K562 (cell line): ENCODE measurements around the gene TFPI.

Experiments used
- BCL6 ChIP-seq: fragments of 250-450 bp; sonication (Bioruptor Pico); IDR thresholded peaks from 2 replicates; pipeline ENCODE4 v1.4.0; 2020
- DACH1 ChIP-seq: fragments of 450-650 bp; IDR thresholded peaks from 2 replicates; pipeline ENCODE4 v1.6.1; 2018; ENCODE audit not compliant: partially characterized antibody
- HSF4 ChIP-seq: fragments of 250-450 bp; sonication (Bioruptor Pico); IDR thresholded peaks from 2 replicates; pipeline ENCODE4 v2.1.2; 2022; ENCODE audit warnings: mild to moderate bottlenecking, moderate library complexity, borderline replicate concordance
- KLF10 ChIP-seq: fragments of 250-450 bp; sonication (Bioruptor Pico); IDR thresholded peaks from 2 replicates; pipeline ENCODE4 v1.6.1; 2021; ENCODE audit warnings: matching md5 sums
- MCM5 ChIP-seq: fragments of 450-650 bp; IDR thresholded peaks from 2 replicates; pipeline ENCODE4 v1.6.1; 2016; ENCODE audit warnings: low read depth
- RAD21 ChIP-seq, 2 experiments: fragments of 250-450 bp in 1 of 2; fragments of 450-650 bp in 1 of 2; sonication (Bioruptor Pico) in 1 of 2; formaldehyde crosslinking in 1 of 2; IDR thresholded peaks in 1 of 2; conservative IDR thresholded peaks in 1 of 2; 2 replicates each; pipeline versions ENCODE4 v1.4.0 to v1.8.0; 2020 to 2022; ENCODE audit warnings: mild to moderate bottlenecking in 2 of 2, moderate library complexity in 1 of 2
- TBP ChIP-seq: optimal IDR thresholded peaks from 2 replicates; pipeline ENCODE3; 2011; ENCODE audit warnings: low read depth, low read length, improper control_type of control experiment
- ZNF75A ChIP-seq: fragments of 450-650 bp; formaldehyde crosslinking; IDR thresholded peaks from 2 replicates; pipeline ENCODE4 v1.4.0; 2020; ENCODE audit warnings: mild to moderate bottlenecking
- TF ChIP-seq, protein P1 (sequence below): sonication (generic); IDR thresholded peaks from 2 replicates; pipeline ENCODE4 v1.6.1; 2016
- TF ChIP-seq, protein P2 (sequence below), 2 experiments: IDR thresholded peaks; 2 replicates each; pipeline ENCODE4 v1.6.1; 2012; ENCODE audit warnings: improper control_type of control experiment in 2 of 2, low read depth in 2 of 2, low read length in 2 of 2, borderline replicate concordance in 1 of 2
- TF ChIP-seq, protein P3 (sequence below), 3 experiments: IDR thresholded peaks in 2 of 3; conservative IDR thresholded peaks in 1 of 3; 2 replicates each; pipeline ENCODE4 v1.5.1; 2011 to 2012; ENCODE audit warnings: low read length in 3 of 3, mild to moderate bottlenecking in 3 of 3, control low read depth in 2 of 3, improper control_type of control experiment in 1 of 3, inconsistent platforms in 1 of 3, low read depth in 1 of 3, mixed read lengths in 1 of 3, moderate library complexity in 1 of 3; ENCODE audit not compliant: insufficient read depth in 2 of 3

DNA sequence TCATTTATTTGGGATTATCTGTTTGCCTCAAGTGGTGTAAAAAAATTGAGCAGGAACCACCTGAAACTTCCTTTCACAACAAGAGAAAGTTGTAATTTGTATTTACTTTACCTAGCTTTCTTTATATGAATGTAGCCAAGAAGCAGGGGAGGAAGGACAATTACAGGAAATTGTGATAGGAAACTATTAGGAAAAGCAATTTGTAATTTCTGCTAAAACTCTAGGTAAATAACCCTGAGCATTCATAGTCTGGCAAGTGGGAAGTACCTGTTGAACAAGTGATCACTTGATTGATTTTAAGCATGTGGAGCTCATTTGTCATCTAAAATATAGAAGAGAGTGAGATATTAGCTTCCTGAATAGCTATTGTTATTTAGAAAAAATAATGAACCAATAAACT is 5.0 kb downstream of the TFPI start:
- TF ChIP-seq, protein P1, sequence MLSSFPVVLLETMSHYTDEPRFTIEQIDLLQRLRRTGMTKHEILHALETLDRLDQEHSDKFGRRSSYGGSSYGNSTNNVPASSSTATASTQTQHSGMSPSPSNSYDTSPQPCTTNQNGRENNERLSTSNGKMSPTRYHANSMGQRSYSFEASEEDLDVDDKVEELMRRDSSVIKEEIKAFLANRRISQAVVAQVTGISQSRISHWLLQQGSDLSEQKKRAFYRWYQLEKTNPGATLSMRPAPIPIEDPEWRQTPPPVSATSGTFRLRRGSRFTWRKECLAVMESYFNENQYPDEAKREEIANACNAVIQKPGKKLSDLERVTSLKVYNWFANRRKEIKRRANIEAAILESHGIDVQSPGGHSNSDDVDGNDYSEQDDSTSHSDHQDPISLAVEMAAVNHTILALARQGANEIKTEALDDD, result no peak
- no peak for TF ChIP-seq KLF10 (CRISPR knock-in tag)
- no peak for TF ChIP-seq BCL6 (CRISPR knock-in tag)
- TF ChIP-seq HSF4, result no peak
- TF ChIP-seq ZNF75A (CRISPR knock-in tag), result no peak
- no peak for TF ChIP-seq RAD21 (CRISPR knock-in tag; conservative IDR thresholded peaks at IDR 0.05 in 1 of 2, IDR thresholded peaks at IDR 0.05 in 1 of 2)
- TF ChIP-seq TBP, result no peak
- TF ChIP-seq MCM5, result no peak
- no peak for TF ChIP-seq DACH1
- TF ChIP-seq, protein P2, sequence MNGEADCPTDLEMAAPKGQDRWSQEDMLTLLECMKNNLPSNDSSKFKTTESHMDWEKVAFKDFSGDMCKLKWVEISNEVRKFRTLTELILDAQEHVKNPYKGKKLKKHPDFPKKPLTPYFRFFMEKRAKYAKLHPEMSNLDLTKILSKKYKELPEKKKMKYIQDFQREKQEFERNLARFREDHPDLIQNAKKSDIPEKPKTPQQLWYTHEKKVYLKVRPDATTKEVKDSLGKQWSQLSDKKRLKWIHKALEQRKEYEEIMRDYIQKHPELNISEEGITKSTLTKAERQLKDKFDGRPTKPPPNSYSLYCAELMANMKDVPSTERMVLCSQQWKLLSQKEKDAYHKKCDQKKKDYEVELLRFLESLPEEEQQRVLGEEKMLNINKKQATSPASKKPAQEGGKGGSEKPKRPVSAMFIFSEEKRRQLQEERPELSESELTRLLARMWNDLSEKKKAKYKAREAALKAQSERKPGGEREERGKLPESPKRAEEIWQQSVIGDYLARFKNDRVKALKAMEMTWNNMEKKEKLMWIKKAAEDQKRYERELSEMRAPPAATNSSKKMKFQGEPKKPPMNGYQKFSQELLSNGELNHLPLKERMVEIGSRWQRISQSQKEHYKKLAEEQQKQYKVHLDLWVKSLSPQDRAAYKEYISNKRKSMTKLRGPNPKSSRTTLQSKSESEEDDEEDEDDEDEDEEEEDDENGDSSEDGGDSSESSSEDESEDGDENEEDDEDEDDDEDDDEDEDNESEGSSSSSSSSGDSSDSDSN (IDR thresholded peaks at IDR 0.05; ENCODE audit: borderline replicate concordance in 1 of 2, low read depth in 2 of 2, low read length in 2 of 2), result no peak
- TF ChIP-seq, protein P3, sequence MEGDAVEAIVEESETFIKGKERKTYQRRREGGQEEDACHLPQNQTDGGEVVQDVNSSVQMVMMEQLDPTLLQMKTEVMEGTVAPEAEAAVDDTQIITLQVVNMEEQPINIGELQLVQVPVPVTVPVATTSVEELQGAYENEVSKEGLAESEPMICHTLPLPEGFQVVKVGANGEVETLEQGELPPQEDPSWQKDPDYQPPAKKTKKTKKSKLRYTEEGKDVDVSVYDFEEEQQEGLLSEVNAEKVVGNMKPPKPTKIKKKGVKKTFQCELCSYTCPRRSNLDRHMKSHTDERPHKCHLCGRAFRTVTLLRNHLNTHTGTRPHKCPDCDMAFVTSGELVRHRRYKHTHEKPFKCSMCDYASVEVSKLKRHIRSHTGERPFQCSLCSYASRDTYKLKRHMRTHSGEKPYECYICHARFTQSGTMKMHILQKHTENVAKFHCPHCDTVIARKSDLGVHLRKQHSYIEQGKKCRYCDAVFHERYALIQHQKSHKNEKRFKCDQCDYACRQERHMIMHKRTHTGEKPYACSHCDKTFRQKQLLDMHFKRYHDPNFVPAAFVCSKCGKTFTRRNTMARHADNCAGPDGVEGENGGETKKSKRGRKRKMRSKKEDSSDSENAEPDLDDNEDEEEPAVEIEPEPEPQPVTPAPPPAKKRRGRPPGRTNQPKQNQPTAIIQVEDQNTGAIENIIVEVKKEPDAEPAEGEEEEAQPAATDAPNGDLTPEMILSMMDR (IDR thresholded peaks at IDR 0.05 in 2 of 3, conservative IDR thresholded peaks at IDR 0.05 in 1 of 3; ENCODE audit: insufficient read depth in 2 of 3, low read depth in 1 of 3, low read length in 3 of 3), result no peak
